Urinary bladder (tissue), 4 donors: Measurements from ENCODE around the gene DGUOK. TPM values are rescaled to one million over a fixed set of nuclear protein-coding genes. Genes with fewer than 3 reads are reported as not detected.
"Not testable (repeated sequence)": the region's sequence is repeated elsewhere in the genome, so short reads cannot be mapped to it uniquely, and the experiment has no call there.

Experiments
- DNase-seq: peaks from one replicate; pipeline ENCODE4 v3.0.0-alpha.2; 2015; ENCODE audit errors: extremely low spot score
- H3K27ac ChIP-seq: one replicate; pipeline ENCODE4 v1.5.1; 2013; ENCODE audit warnings: low read depth, mild to moderate bottlenecking, moderate library complexity
- H3K36me3 ChIP-seq: one replicate; pipeline ENCODE4 v1.6.1; 2013; ENCODE audit warnings: mild to moderate bottlenecking, moderate library complexity; ENCODE audit not compliant: insufficient read depth
- H3K4me1 ChIP-seq: one replicate; pipeline ENCODE4 v1.6.1; 2013; ENCODE audit warnings: mild to moderate bottlenecking, moderate library complexity; ENCODE audit not compliant: insufficient read depth
- H3K4me3 ChIP-seq: one replicate; pipeline ENCODE4 v1.5.1; 2013; ENCODE audit warnings: low read depth, low read length
- WGBS: extraction: QIAGEN DNeasy Blood & Tissue Kit; methylation state at CpG from one replicate; pipeline ENCODE4 v1.1.7; 2013; 5-methylcytosine and 5-hydroxymethylcytosine counted together
- polyA plus RNA-seq: library from polyadenylated mRNA; stranded (reverse); fragments of 200-250 nt; gene quantifications from one replicate; pipeline ENCODE4 v1.2.3, GENCODE V29; 2013
- total RNA-seq: library from RNA; depleted of rRNA; stranded (reverse); fragments of >200 nt; gene quantifications from one replicate; pipeline ENCODE4 v1.2.3, GENCODE V29; 2014
- donor health status: healthy with polysubstance abuse.
- donor health status: healthy.

DGUOK gene
- total RNA-seq: 34.2 TPM
- polyA plus RNA-seq: 82.5 TPM

- WGBS: under 1% methylated on average over 50 of the region's 50 CpGs
- Histone ChIP-seq H3K36me3 (no peaks in the 10 kb centered on the region), H3K4me1 (peaks cover 1% of the 10 kb centered on the region), H3K4me3 (peak within 1 kb of the TSS; percentile 52), H3K27ac (peak within 1 kb of the TSS; percentile 98)
- DNase-seq: peak; percentile 98
Observed at GRCh38 chr2:73926493-73927327, at the start of gene DGUOK. TSS of gene DGUOK (plus strand) at chr2:73926880. CDS start at chr2:73926911, 31 bp downstream.

- Histone ChIP-seq H3K36me3 (no peaks in the 10 kb centered on the region), H3K27ac (no peak overlapping the region), H3K4me3 (no peak overlapping the region), H3K4me1 (no peaks in the 10 kb centered on the region)
- 34% methylated on average over 9 of the region's 9 CpGs for WGBS
- no peak for DNase-seq
Observed at GRCh38 chr2:73877071-73877802, 49.4 kb upstream of the DGUOK start.

GRCh38 chr2:73877984-73878383 is 48.7 kb upstream of the DGUOK start:
- WGBS: 88% methylated on average over 5 of the region's 5 CpGs
- H3K4me3 ChIP-seq, H3K27ac ChIP-seq, H3K36me3 ChIP-seq, DNase-seq, H3K4me1 ChIP-seq: not testable (repeated sequence)

- Histone ChIP-seq H3K4me3 (no peak overlapping the region), H3K27ac (no peak overlapping the region), H3K4me1 (no peaks in the 10 kb centered on the region), H3K36me3 (no peaks in the 10 kb centered on the region)
- DNase-seq: no peak
- WGBS: 69% methylated on average over 2 of the region's 2 CpGs
Observed at GRCh38 chr2:73885406-73885805, 41.3 kb upstream of the DGUOK start.

- WGBS: 87% methylated on average over 4 of the region's 4 CpGs
- Histone ChIP-seq H3K4me1 (no peaks in the 10 kb centered on the region), H3K27ac (no peak overlapping the region), H3K4me3 (no peak overlapping the region), H3K36me3 (no peaks in the 10 kb centered on the region)
- no peak for DNase-seq
Observed at GRCh38 chr2:73886357-73886756, 40.3 kb upstream of the DGUOK start.

- not testable (repeated sequence) for H3K27ac ChIP-seq, H3K4me3 ChIP-seq, H3K4me1 ChIP-seq, DNase-seq, H3K36me3 ChIP-seq
- WGBS: 75% methylated on average over 11 of the region's 11 CpGs
Observed at GRCh38 chr2:73887596-73888353, 38.9 kb upstream of the DGUOK start.

- DNase-seq: no peak
- 62% methylated on average over 2 of the region's 2 CpGs for WGBS
- Histone ChIP-seq H3K4me1 (no peaks in the 10 kb centered on the region), H3K27ac (no peak overlapping the region), H3K4me3 (no peak overlapping the region), H3K36me3 (no peaks in the 10 kb centered on the region)
Observed at GRCh38 chr2:73888388-73888787, 38.3 kb upstream of the DGUOK start.

- 63% methylated on average over 5 of the region's 5 CpGs for WGBS
- Histone ChIP-seq H3K4me1 (no peaks in the 10 kb centered on the region), H3K36me3 (no peaks in the 10 kb centered on the region), H3K4me3 (no peak overlapping the region), H3K27ac (no peak overlapping the region)
- no peak for DNase-seq
Observed at GRCh38 chr2:73889206-73889605, 37.5 kb upstream of the DGUOK start.

GRCh38 chr2:73890301-73891092 is 36.2 kb upstream of the DGUOK start:
- Histone ChIP-seq H3K27ac (no peak overlapping the region), H3K4me3 (no peak overlapping the region), H3K36me3 (no peaks in the 10 kb centered on the region), H3K4me1 (no peaks in the 10 kb centered on the region)
- WGBS: 73% methylated on average over 9 of the region's 9 CpGs
- DNase-seq: no peak

GRCh38 chr2:73891276-73891901 is 35.3 kb upstream of the DGUOK start:
- Histone ChIP-seq H3K27ac (peak overlapping the region; percentile 43), H3K4me1 (no peaks in the 10 kb centered on the region), H3K4me3 (no peak overlapping the region), H3K36me3 (no peaks in the 10 kb centered on the region)
- 76% methylated on average over 5 of the region's 5 CpGs for WGBS
- DNase-seq: no peak

GRCh38 chr2:73892631-73893329 is 33.9 kb upstream of the DGUOK start, which contains the start of gene ACTG2:
TSS of gene ACTG2 (plus strand) at chr2:73893008. CDS start at chr2:73901312, 8,304 bp downstream.
- Histone ChIP-seq H3K4me1 (no peaks in the 10 kb centered on the region), H3K36me3 (no peaks in the 10 kb centered on the region), H3K27ac (peak within 1 kb of the TSS; percentile 76), H3K4me3 (peak within 1 kb of the TSS; percentile 44)
- WGBS: 28% methylated on average over 15 of the region's 15 CpGs
- no peak for DNase-seq
